Prostate gland (tissue), 2 donors: ENCODE results near the gene KAT8.

Experiments used
- CTCF ChIP-seq, 4 experiments: fragments of 200-600 bp in 2 of 4; fragments of 450-650 bp in 2 of 4; sonication (generic) in 2 of 4; IDR thresholded peaks; 1 replicate in 3 of 4; 2 replicates in 1 of 4; pipeline ENCODE4 v1.5.1; 2016 to 2019; ENCODE audit warnings: antibody characterized with exemption in 4 of 4, mild to moderate bottlenecking in 2 of 4, moderate library complexity in 2 of 4
- POLR2A ChIP-seq: fragments of 450-650 bp; IDR thresholded peaks from one replicate; pipeline ENCODE4 v1.6.1; 2016; ENCODE audit warnings: antibody characterized with exemption, mild to moderate bottlenecking
- POLR2AphosphoS5 ChIP-seq: sonication (generic); formaldehyde crosslinking; IDR thresholded peaks from one replicate; pipeline ENCODE4 v1.6.1; 2017; ENCODE audit warnings: antibody characterized with exemption

GRCh38 chr16:31133046-31133501 is 15.6 kb downstream of the KAT8 start:
- TF ChIP-seq CTCF (IDR thresholded peaks at IDR 0.05) (no peak), POLR2AphosphoS5 (no peak), POLR2A (no peak)
